ENCODE results near the gene SSTR3. TPM values are rescaled to one million over a fixed set of nuclear protein-coding genes. Genes with fewer than 3 reads are reported as not detected.
A peak's percentile ranks its signal among the peaks of the same experiment; 100 is the strongest.

Gene SSTR3
- total RNA-seq, 2 donors from 2014 or later: not detected

DNA sequence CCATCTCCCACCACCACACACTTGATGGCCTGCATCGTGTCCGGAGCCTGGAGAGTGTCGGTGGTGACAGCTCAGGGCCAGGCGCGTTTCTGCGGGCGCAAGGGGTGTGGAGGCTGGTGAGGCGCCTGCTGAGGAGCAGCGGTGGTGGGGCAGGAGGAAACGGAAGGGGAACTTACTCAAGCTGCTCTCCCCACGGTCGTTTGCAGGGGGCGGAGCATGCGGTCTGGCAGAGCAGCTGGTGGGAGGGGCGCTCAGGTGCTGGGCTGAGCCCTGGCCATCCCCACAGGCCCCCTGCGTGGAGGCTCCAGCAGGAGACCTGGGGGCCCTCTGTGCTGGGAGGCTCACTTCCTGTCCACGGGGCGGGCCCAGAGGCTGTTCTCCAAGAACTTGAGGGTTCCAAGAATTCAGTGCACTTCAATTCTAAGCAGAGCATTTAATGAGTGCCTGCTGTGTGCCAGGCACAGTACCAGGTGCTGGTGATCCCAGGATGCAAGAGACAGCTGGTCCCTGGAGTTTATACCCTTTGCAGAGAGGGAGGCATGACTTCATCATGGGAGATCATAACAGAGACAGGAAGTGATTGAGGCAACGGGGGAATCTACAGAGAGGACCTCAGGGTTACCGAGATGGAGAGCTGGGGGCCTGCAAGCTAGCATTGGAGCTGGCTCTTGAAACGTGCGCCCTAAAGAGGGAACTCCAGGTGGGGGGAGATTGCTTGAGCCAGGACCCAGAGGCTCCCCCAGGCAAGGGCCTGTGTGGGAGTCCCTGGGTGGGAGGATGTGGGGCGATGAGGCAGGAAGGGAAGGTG is 32.0 kb upstream of the SSTR3 start, which contains the start of gene RAC2:
TSS of gene RAC2 (minus strand) at position 156 of the 808 bp plus-strand sequence. CDS start at position 35, 121 bp downstream.
- no peak within 1 kb of the TSS for H3K27ac ChIP-seq
- no peaks in the 10 kb centered on the region for H3K9me3 ChIP-seq
- peaks cover 5 to 7% of the 10 kb centered on the region in 2 donors for H3K27me3 ChIP-seq
- peaks cover 0 to 7% of the 10 kb centered on the region in 2 donors for H3K4me1 ChIP-seq
- H3K36me3 ChIP-seq: no peaks in the 10 kb centered on the region
- TF ChIP-seq CTCF (IDR thresholded peaks at IDR 0.05): no peak
- DNase-seq (ENCODE audit: low spot score): peak; percentile 63
- peak within 1 kb of the TSS in 1 of 2 donors; percentile 24 for H3K4me3 ChIP-seq

GRCh38 chr22:37243402-37244113 is 31.3 kb upstream of the SSTR3 start:
- Histone ChIP-seq H3K27ac (no peak overlapping the region), H3K9me3 (no peaks in the 10 kb centered on the region), H3K36me3 (no peaks in the 10 kb centered on the region), H3K27me3 (peaks cover 5 to 7% of the 10 kb centered on the region in 2 donors), H3K4me1 (peaks cover 0 to 7% of the 10 kb centered on the region in 2 donors), H3K4me3 (peak overlapping the region in 1 of 2 donors; percentile 24)
- no peak for TF ChIP-seq CTCF (IDR thresholded peaks at IDR 0.05)
- no peak for DNase-seq (ENCODE audit: low spot score)

DNA sequence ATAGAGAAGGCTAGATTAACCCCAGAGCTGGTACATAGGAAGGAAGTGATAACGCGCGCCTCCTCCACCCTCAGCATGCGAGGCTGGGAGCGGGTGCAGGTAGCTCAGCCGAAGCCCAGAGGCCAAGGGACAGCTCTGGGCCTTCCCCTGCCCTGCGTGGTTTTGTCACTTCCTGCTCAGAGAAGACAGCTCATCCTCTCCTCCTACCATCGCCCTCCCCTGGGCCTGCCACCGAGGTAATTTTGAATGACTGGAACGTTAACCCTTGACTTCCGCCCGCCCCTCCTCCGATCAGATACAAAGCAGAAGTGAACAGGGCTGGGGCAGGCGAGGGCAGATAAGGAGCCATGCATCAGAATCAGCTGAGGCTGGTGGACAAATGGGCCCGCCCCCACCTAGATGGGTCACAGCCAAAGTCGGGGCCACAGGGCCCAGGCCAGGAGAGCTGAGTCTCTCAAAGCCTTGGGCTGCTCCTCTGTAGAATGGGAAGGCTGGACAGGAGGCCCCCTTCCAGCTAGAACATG is 30.2 kb upstream of the SSTR3 start:
- H3K4me1 ChIP-seq: peaks cover 0 to 7% of the 10 kb centered on the region in 2 donors

DNA sequence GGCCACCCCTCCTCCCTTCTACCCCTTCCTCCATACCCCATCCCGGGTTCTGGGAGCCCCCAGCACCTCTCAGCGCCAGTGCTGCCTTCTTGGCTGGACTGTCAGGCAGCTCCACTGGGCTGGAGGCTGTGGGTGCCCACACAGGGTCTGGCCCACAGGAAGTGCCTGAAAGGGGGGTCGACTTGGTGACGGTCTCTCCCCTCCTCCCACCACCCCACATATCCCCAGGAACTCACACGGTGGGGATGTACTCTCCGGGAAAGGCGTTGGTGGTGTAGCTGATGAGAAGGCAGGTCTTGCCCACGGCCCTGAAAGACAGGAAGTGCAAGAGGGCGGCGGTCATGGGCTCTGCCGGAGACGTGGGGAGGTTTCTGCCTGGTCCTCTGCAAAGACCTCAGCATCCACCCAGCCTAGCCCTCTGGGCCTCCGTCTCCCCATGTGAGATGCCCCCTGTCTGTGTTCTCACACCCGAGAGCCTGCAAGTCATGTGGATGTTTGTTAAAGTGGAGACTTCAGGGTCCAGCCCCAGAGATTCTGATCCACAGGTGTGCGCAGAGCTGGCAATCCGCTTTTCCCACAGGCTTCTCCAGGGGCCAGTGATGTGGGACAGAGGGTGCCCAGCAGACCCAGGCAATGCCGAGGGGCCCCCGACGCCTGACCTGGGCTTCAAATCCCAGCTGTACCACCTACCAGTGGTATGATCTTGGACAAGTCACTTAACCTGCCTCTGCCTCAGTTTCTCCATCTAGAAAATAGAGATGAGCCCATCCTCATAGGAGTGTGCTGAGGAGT is 29.3 kb upstream of the SSTR3 start:
- TF ChIP-seq CTCF (IDR thresholded peaks at IDR 0.05): no peak
- Histone ChIP-seq H3K4me1 (peaks cover 0 to 7% of the 10 kb centered on the region in 2 donors), H3K4me3 (no peak overlapping the region), H3K27ac (no peak overlapping the region), H3K9me3 (no peaks in the 10 kb centered on the region), H3K27me3 (peaks cover 5 to 7% of the 10 kb centered on the region in 2 donors), H3K36me3 (no peaks in the 10 kb centered on the region)
- DNase-seq (ENCODE audit: low spot score): no peak

More for the DNA sequence above, 30.2 kb upstream of the SSTR3 start:
- Histone ChIP-seq H3K36me3 (no peaks in the 10 kb centered on the region), H3K27ac (no peak overlapping the region), H3K27me3 (peaks cover 5 to 7% of the 10 kb centered on the region in 2 donors), H3K9me3 (no peaks in the 10 kb centered on the region), H3K4me3 (no peak overlapping the region)
- TF ChIP-seq CTCF (IDR thresholded peaks at IDR 0.05): no peak
- peak; percentile 70 for DNase-seq (ENCODE audit: low spot score)

DNA sequence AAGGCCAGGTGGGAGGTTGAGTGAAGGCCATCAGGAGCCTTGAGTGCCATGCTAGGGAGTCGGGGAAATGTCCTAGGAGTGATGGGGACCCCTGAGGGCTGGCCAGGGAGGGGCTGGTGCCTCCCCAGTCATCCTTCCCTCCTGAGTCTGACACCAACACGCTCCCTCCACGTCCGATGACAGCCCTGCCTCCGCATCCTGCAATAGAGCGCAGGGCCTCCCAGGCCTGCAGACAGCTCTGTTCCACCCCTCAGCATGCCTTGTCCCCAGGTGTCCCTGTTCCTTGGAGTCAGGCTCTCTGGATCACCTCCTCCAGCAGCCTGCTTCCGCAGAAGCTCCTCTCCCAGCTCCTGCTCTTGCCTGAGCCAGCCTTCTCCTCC is 28.7 kb upstream of the SSTR3 start:
- peaks cover 5 to 12% of the 10 kb centered on the region in 2 donors for H3K27me3 ChIP-seq
- no peak for TF ChIP-seq CTCF (IDR thresholded peaks at IDR 0.05)
- no peaks in the 10 kb centered on the region for H3K9me3 ChIP-seq
- H3K4me3 ChIP-seq: no peak overlapping the region
- H3K36me3 ChIP-seq: no peaks in the 10 kb centered on the region
- no peak for DNase-seq (ENCODE audit: low spot score)
- H3K27ac ChIP-seq: no peak overlapping the region
- H3K4me1 ChIP-seq: peaks cover 0 to 7% of the 10 kb centered on the region in 2 donors
